SK-N-SH (cell line): Measurements from ENCODE around the gene SERPINE2. TPM values are rescaled to one million over a fixed set of nuclear protein-coding genes. Genes with fewer than 3 reads are reported as not detected.

ENCODE experiments used
- CTCF ChIA-PET: fragments of 300-600, 350-600 bp; formaldehyde crosslinking; extraction: SDS; loops from one replicate; lab custom pipeline; 2021; lab: Yijun Ruan, JAX
- POLR2A ChIA-PET: fragments of 350-600 bp; sonication (Branson Sonifier 250); formaldehyde crosslinking; extraction: SDS; loops from one replicate; lab custom pipeline; 2020; ENCODE audit warnings: antibody characterized with exemption, inconsistent platforms; lab: Yijun Ruan, JAX
- DNase-seq: peaks from one replicate; pipeline ENCODE4 v3.0.0; 2012
- H2AFZ ChIP-seq: fragments of 200-600 bp; sonication (generic); 2 replicates; pipeline ENCODE4 v1.8.1; 2016; ENCODE audit warnings: antibody characterized with exemption, mild to moderate bottlenecking, low read depth
- H3F3A ChIP-seq: fragments of 200-600 bp; sonication (generic); replicated peaks from 2 replicates; pipeline ENCODE3; 2016; ENCODE audit warnings: antibody characterized with exemption, mild to moderate bottlenecking; ENCODE audit not compliant: insufficient read depth
- H3K27ac ChIP-seq, 2 experiments: fragments of 200-500 bp in 1 of 2; fragments of 200-600 bp in 1 of 2; sonication (Bioruptor generic) in 1 of 2; sonication (generic), shearing (Covaris generic) in 1 of 2; 2 replicates each; pipeline versions ENCODE4 v1.5.1 to v1.6.1; 2014 to 2016; ENCODE audit warnings: low read depth in 2 of 2, inconsistent platforms in 1 of 2, low read length in 1 of 2, mild to moderate bottlenecking in 1 of 2, mixed read lengths in 1 of 2
- H3K27me3 ChIP-seq: fragments of 200-600 bp; sonication (generic), shearing (Covaris generic); 2 replicates; pipeline ENCODE4 v1.6.1; 2016; ENCODE audit warnings: mixed run types; ENCODE audit not compliant: insufficient read depth
- H3K36me3 ChIP-seq, 2 experiments: fragments of 200-500 bp in 1 of 2; fragments of 200-600 bp in 1 of 2; sonication (Bioruptor generic) in 1 of 2; sonication (generic) in 1 of 2; replicated peaks in 1 of 2; 2 replicates each; pipeline versions ENCODE3 to v1.5.1; 2014 to 2016; ENCODE audit warnings: low read length in 1 of 2, mild to moderate bottlenecking in 1 of 2; ENCODE audit not compliant: insufficient read depth in 2 of 2, control insufficient read depth in 1 of 2
- H3K4me1 ChIP-seq, 2 experiments: fragments of 200-500 bp in 1 of 2; fragments of 200-600 bp in 1 of 2; sonication (Bioruptor generic) in 1 of 2; sonication (generic), shearing (Covaris generic) in 1 of 2; 2 replicates each; pipeline versions ENCODE4 v1.5.1 to v1.6.1; 2014 to 2016; ENCODE audit warnings: low read depth in 1 of 2, low read length in 1 of 2, mixed run types in 1 of 2; ENCODE audit not compliant: insufficient read depth in 2 of 2, control insufficient read depth in 1 of 2
- H3K4me2 ChIP-seq: fragments of 200-600 bp; sonication (generic), shearing (Covaris generic); 2 replicates; pipeline ENCODE4 v1.6.1; 2017; ENCODE audit warnings: mixed run types
- H3K4me3 ChIP-seq, 2 experiments: fragments of 200-500 bp in 1 of 2; fragments of 200-600 bp in 1 of 2; sonication (Bioruptor generic) in 1 of 2; sonication (generic), shearing (Covaris generic) in 1 of 2; 2 replicates each; pipeline versions ENCODE4 v1.5.1 to v1.8.1; 2014 to 2016; ENCODE audit warnings: low read depth in 2 of 2, inconsistent platforms in 1 of 2, low read length in 1 of 2, mild to moderate bottlenecking in 1 of 2, mixed read lengths in 1 of 2, moderate library complexity in 1 of 2
- H3K79me2 ChIP-seq: fragments of 200-600 bp; sonication (generic); 2 replicates; pipeline ENCODE4 v1.8.1; 2017; ENCODE audit warnings: mild to moderate bottlenecking; ENCODE audit not compliant: insufficient read depth
- H3K9ac ChIP-seq: fragments of 200-600 bp; sonication (generic); 2 replicates; pipeline ENCODE4 v1.6.1; 2017; ENCODE audit warnings: mixed run types
- H3K9me2 ChIP-seq: fragments of 200-600 bp; sonication (generic); 2 replicates; pipeline ENCODE4 v1.6.1; 2017; ENCODE audit warnings: mixed run types
- H3K9me3 ChIP-seq: fragments of 200-600 bp; sonication (generic); 2 replicates; pipeline ENCODE4 v1.6.1; 2017; ENCODE audit warnings: mixed run types, mild to moderate bottlenecking, moderate library complexity
- H4K20me1 ChIP-seq: fragments of 200-600 bp; sonication (generic); 2 replicates; pipeline ENCODE4 v1.6.1; 2017; ENCODE audit warnings: mild to moderate bottlenecking, mixed run types; ENCODE audit not compliant: insufficient read depth
- CHD2 ChIP-seq: fragments of 150-350 bp; IDR thresholded peaks from 2 replicates; pipeline ENCODE4 v1.6.1; 2018; ENCODE audit warnings: low read length; ENCODE audit not compliant: partially characterized antibody
- ELF1 ChIP-seq: IDR thresholded peaks from 2 replicates; pipeline ENCODE4 v1.4.0; 2012
- EP300 ChIP-seq, 2 experiments: IDR thresholded peaks; 2 replicates each; pipeline versions ENCODE4 v1.4.0 to v1.6.1; 2012; ENCODE audit warnings: borderline replicate concordance in 1 of 2, low read depth in 1 of 2, low read length in 1 of 2
- EZH2phosphoT487 ChIP-seq: fragments of 200-600 bp; sonication (generic); IDR thresholded peaks from 2 replicates; pipeline ENCODE4 v1.6.1; 2017; ENCODE audit warnings: low read depth, mixed run types, mild to moderate bottlenecking, antibody characterized with exemption, moderate library complexity, borderline replicate concordance
- FOSL2 ChIP-seq: IDR thresholded peaks from 2 replicates; pipeline ENCODE4 v1.4.0; 2012; ENCODE audit warnings: low read depth, mild to moderate bottlenecking, moderate library complexity, borderline replicate concordance
- FOXJ3 ChIP-seq: sonication (generic); formaldehyde crosslinking; IDR thresholded peaks from 2 replicates; pipeline ENCODE4 v1.5.1; 2020; ENCODE audit warnings: mild to moderate bottlenecking, missing genetic modification reagents
- FOXM1 ChIP-seq: IDR thresholded peaks from 2 replicates; pipeline ENCODE4 v1.4.0; 2012; ENCODE audit warnings: low read depth, mild to moderate bottlenecking
- GABPA ChIP-seq: IDR thresholded peaks from 2 replicates; pipeline ENCODE4 v1.4.0; 2012; ENCODE audit warnings: low read depth, mild to moderate bottlenecking
- JUND ChIP-seq: IDR thresholded peaks from 2 replicates; pipeline ENCODE4 v1.4.0; 2012
- MXI1 ChIP-seq: IDR thresholded peaks from 2 replicates; pipeline ENCODE4 v1.6.1; 2012; ENCODE audit warnings: mild to moderate bottlenecking, low read depth, low read length, improper control_type of control experiment
- NFIC ChIP-seq: IDR thresholded peaks from 2 replicates; pipeline ENCODE4 v1.4.0; 2012; ENCODE audit warnings: borderline replicate concordance
- RAD21 ChIP-seq: IDR thresholded peaks from 2 replicates; pipeline ENCODE4 v1.6.1; 2012; ENCODE audit warnings: mild to moderate bottlenecking, low read length
- RCOR1 ChIP-seq: fragments of 150-350 bp; IDR thresholded peaks from 2 replicates; pipeline ENCODE4 v1.6.1; 2017; ENCODE audit warnings: antibody characterized with exemption, low read length
- RFX5 ChIP-seq: IDR thresholded peaks from 2 replicates; pipeline ENCODE4 v1.6.1; 2012; ENCODE audit warnings: mild to moderate bottlenecking, improper control_type of control experiment, low read length
- RXRA ChIP-seq: IDR thresholded peaks from 2 replicates; pipeline ENCODE4 v1.4.0; 2012; ENCODE audit warnings: low read depth, mild to moderate bottlenecking, borderline replicate concordance
- SMC3 ChIP-seq: IDR thresholded peaks from 2 replicates; pipeline ENCODE4 v1.6.1; 2012; ENCODE audit warnings: low read depth, low read length, improper control_type of control experiment
- TAF1 ChIP-seq: IDR thresholded peaks from 2 replicates; pipeline ENCODE4 v1.6.1; 2012; ENCODE audit warnings: low read depth, mild to moderate bottlenecking, low read length, moderate library complexity, borderline replicate concordance
- TCF12 ChIP-seq: IDR thresholded peaks from 2 replicates; pipeline ENCODE4 v1.4.0; 2012
- YY1 ChIP-seq: IDR thresholded peaks from 2 replicates; pipeline ENCODE4 v1.4.0; 2012; ENCODE audit warnings: low read depth, mild to moderate bottlenecking
- WGBS: methylation state at CpG from one replicate; pipeline ENCODE4 v1.1.6; 2017; ENCODE audit warnings: low lambda C conversion rate; 5-methylcytosine and 5-hydroxymethylcytosine counted together
- polyA plus RNA-seq, 3 experiments: library from polyadenylated mRNA; depleted of rRNA; stranded (reverse); fragments of >200 nt; gene quantifications; 2 replicates each; pipeline ENCODE4 v1.2.3, GENCODE V29; 2012
- TF ChIP-seq, protein P1 (sequence below): IDR thresholded peaks from 2 replicates; pipeline ENCODE4 v1.4.0; 2012; ENCODE audit warnings: low read depth
- TF ChIP-seq, protein P2 (sequence below): IDR thresholded peaks from 2 replicates; pipeline ENCODE4; 2012

SERPINE2 gene
- polyA plus RNA-seq, 1 of the 3 experiments (the other 2 are of a cell fraction), result 249 TPM

- Histone ChIP-seq H3K36me3 (no peaks in the 10 kb centered on the region), H3K9me3 (no peaks in the 10 kb centered on the region), H3K79me2 (no peaks in the 10 kb centered on the region), H3K9me2 (no peaks in the 10 kb centered on the region), H2AFZ (no peak overlapping the region), H3F3A (peaks cover 26% of the 10 kb centered on the region), H3K4me3 (no peak overlapping the region), H3K4me2 (peak overlapping the region; percentile 23; the same call in 1 of the 2 replicates), H3K27ac (peak overlapping the region; percentile 85 to 92; a peak in 3 of 4 replicates), H3K4me1 (peaks cover 0 to 28% of the 10 kb centered on the region in 2 experiments; a peak in 3 of 4 replicates), H3K27me3 (no peaks in the 10 kb centered on the region), H4K20me1 (no peaks in the 10 kb centered on the region), H3K9ac (0 out of 2 replicates have a peak overlapping the region, but pooled peaks have one; percentile 30)
- ChIA-PET POLR2A (no interaction called here), CTCF (interaction anchor here (1.1 to 1.6 kb wide), 4 partner anchors 23 to 199 kb away, joined by 3 to 5 read pairs (median 4); no protein-coding TSS in a partner anchor)
- TF ChIP-seq FOXM1, result no peak
- TF ChIP-seq CHD2, result no peak
- no peak for TF ChIP-seq SMC3
- TF ChIP-seq YY1, result no peak
- no peak for TF ChIP-seq RCOR1
- TF ChIP-seq, protein P1, sequence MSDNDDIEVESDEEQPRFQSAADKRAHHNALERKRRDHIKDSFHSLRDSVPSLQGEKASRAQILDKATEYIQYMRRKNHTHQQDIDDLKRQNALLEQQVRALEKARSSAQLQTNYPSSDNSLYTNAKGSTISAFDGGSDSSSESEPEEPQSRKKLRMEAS, result no peak
- no peak for TF ChIP-seq FOXJ3 (CRISPR knock-in tag)
- DNase-seq, result no peak
- 73% methylated on average over 3 of the region's 3 CpGs for WGBS
Observed at GRCh38 chr2:224085811-224086210, 46.7 kb upstream of the SERPINE2 start.

- H3K4me2 ChIP-seq, result peak overlapping the region; percentile 42; the same call in 1 of the 2 replicates
- H2AFZ ChIP-seq, result peak overlapping the region; percentile 53; the same call in 1 of the 2 replicates
- peaks cover 0 to 28% of the 10 kb centered on the region in 2 experiments for H3K4me1 ChIP-seq
- peak overlapping the region; percentile 47 for H3K9ac ChIP-seq
- no peak overlapping the region for H3K4me3 ChIP-seq
- H3K79me2 ChIP-seq, result no peaks in the 10 kb centered on the region
- H3K36me3 ChIP-seq, result no peaks in the 10 kb centered on the region
- H4K20me1 ChIP-seq, result no peaks in the 10 kb centered on the region
- peaks cover 26% of the 10 kb centered on the region for H3F3A ChIP-seq
- H3K27me3 ChIP-seq, result no peaks in the 10 kb centered on the region
- POLR2A ChIA-PET, result no interaction called here
- peak; percentile 71 for TF ChIP-seq TCF12
- TF ChIP-seq, protein P2, sequence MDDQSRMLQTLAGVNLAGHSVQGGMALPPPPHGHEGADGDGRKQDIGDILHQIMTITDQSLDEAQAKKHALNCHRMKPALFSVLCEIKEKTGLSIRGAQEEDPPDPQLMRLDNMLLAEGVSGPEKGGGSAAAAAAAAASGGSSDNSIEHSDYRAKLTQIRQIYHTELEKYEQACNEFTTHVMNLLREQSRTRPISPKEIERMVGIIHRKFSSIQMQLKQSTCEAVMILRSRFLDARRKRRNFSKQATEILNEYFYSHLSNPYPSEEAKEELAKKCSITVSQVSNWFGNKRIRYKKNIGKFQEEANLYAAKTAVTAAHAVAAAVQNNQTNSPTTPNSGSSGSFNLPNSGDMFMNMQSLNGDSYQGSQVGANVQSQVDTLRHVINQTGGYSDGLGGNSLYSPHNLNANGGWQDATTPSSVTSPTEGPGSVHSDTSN, result peak; percentile 88
- peak; percentile 84 for TF ChIP-seq FOSL2
- no peak for TF ChIP-seq TAF1
- TF ChIP-seq FOXM1, result 0 out of 2 replicates have a peak, but pooled peaks have one; percentile 12
- TF ChIP-seq EZH2phosphoT487, result no peak
- no peak for TF ChIP-seq MXI1
- no peak for TF ChIP-seq RFX5
- TF ChIP-seq JUND, result peak; percentile 76
- TF ChIP-seq RAD21, result no peak
- no peak for TF ChIP-seq GABPA
- TF ChIP-seq NFIC, result peak; percentile 56
- TF ChIP-seq EP300 (IDR thresholded peaks at IDR 0.05; ENCODE audit: borderline replicate concordance in 1 of 2, low read depth in 1 of 2, low read length in 1 of 2), result peak in 1 of 2 experiments; percentile 79; a peak in 2 of 4 replicates
- TF ChIP-seq, protein P1, result 0 out of 2 replicates have a peak, but pooled peaks have one; percentile 20
- 0 out of 2 replicates have a peak, but pooled peaks have one; percentile 14 for TF ChIP-seq ELF1
- no peak for TF ChIP-seq YY1
- TF ChIP-seq RXRA, result peak; percentile 27; the same call in 1 of the 2 replicates
- H3K9me3 ChIP-seq, result no peaks in the 10 kb centered on the region
- no peak for DNase-seq
- WGBS, result 12% methylated on average over 2 of the region's 2 CpGs
- CTCF ChIA-PET, result interaction anchor here (1.3 to 1.6 kb wide), 2 partner anchors 23 to 115 kb away, joined by 3 to 5 read pairs; no protein-coding TSS in a partner anchor
- H3K9me2 ChIP-seq, result no peaks in the 10 kb centered on the region
- peak overlapping the region; percentile 85 to 92; a peak in 3 of 4 replicates for H3K27ac ChIP-seq
Observed at GRCh38 chr2:224085246-224085645, 46.2 kb upstream of the SERPINE2 start.
